ENCODE data around the gene DNAJB9. TPM values are rescaled to one million over a fixed set of nuclear protein-coding genes. Genes with fewer than 3 reads are reported as not detected.

DNAJB9 gene
- total and polyA plus RNA-seq, 4 donors: 27.6 to 164 (median 49.4) TPM

DNA sequence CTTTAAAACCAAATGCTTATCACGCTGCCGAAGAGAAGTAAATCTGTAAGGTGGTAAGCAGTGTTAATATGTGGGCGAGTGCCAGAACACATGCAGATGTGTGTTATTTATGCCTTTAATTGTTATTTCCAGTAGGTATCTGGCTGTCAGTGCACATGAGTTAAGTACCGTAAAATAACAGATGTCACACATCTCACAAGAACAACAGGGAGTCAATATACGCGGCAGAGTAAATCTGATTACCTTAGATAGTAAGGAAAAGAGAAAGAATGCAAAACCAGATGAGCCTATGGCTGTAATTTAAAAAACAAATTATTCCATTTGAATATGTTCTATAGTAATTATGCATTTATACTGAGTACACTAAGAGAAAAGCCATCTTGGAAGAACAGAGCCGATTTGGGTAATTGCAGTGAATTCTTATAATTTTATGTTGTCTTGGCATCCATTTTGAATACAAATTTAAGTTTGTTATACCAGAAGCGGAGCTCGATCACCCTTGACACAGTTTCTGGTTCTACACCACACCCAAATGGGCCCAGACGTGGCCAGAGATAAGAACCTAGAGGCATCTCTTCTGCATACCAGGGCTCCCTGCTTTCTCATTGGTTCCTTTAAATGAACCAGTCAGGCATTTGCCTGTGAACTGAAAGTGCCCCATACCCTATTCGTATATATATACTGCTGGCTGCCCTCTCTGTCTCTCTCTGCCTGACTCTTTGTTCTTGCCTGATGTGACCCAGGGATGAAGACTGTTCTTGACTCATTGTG is 34.8 kb downstream of the DNAJB9 start (continued):
- TF ChIP-seq NR2F2 (IDR thresholded peaks at IDR 0.05) (no peak), HNF4G (IDR thresholded peaks at IDR 0.05) (no peak), GABPA (IDR thresholded peaks at IDR 0.05 in 1 of 2, conservative IDR thresholded peaks at IDR 0.05 in 1 of 2) (no peak), FOXA1 (IDR thresholded peaks at IDR 0.05) (no peak), TAF1 (conservative IDR thresholded peaks at IDR 0.05) (no peak), EGR1 (IDR thresholded peaks at IDR 0.05; ENCODE audit: low read depth in 2 of 2) (no peak), RAD21 (IDR thresholded peaks at IDR 0.05) (no peak)
- TF ChIP-seq, protein P1, sequence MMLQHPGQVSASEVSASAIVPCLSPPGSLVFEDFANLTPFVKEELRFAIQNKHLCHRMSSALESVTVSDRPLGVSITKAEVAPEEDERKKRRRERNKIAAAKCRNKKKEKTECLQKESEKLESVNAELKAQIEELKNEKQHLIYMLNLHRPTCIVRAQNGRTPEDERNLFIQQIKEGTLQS (IDR thresholded peaks at IDR 0.05): no peak
- TF ChIP-seq, protein P2, sequence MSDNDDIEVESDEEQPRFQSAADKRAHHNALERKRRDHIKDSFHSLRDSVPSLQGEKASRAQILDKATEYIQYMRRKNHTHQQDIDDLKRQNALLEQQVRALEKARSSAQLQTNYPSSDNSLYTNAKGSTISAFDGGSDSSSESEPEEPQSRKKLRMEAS (IDR thresholded peaks at IDR 0.05): no peak

DNA sequence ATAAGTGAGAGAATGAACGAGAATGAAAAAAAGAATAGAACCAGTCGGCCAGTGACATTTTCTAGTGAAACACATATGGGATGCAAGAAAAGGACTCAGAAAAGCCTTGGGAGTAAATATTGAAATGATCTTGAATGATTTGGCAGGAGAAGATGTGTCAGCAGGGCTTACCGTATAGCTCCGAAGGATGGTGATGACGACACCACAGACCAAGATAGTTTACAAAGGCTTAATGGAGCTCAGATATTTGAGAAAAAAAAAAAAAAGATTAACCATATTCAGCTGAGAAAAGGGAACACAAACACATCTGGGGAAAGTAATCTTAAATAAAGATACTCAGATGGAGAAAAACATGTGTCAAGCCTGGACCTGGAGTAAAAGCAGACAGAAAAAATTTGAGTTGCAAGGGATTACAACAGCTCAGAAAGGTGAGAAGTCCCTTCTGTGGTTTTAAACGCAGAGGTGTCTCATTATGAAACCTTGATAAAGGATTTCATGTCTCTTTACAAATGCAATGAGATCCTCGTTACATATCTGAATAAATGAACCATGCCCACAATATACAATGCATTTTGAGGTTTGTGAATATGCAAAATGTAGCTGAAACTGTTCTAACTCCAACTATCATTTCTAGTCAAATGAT is 36.0 kb downstream of the DNAJB9 start:
- Histone ChIP-seq H3K9ac (ENCODE audit: low read depth in 1 of 2, low read length in 2 of 2) (no peak overlapping the region), H3K9me3 (ENCODE audit: control insufficient read depth in 4 of 4, low read length in 3 of 4) (no peaks in the 10 kb centered on the region), H3K4me1 (ENCODE audit: control insufficient read depth in 4 of 4, insufficient read depth in 4 of 4, low read length in 3 of 4) (peaks cover 0 to 20% (median 17%) of the 10 kb centered on the region in 4 donors), H3K36me3 (ENCODE audit: control insufficient read depth in 4 of 4, insufficient read depth in 3 of 4, low read depth in 1 of 4, low read length in 3 of 4) (no peaks in the 10 kb centered on the region), H3K27ac (ENCODE audit: low read depth in 1 of 2, low read length in 2 of 2) (no peak overlapping the region), H3K27me3 (ENCODE audit: control insufficient read depth in 4 of 4, insufficient read depth in 4 of 4, low read length in 3 of 4) (no peaks in the 10 kb centered on the region), H3K4me3 (ENCODE audit: low read depth in 1 of 3, low read length in 3 of 3) (no peak overlapping the region)
- no peak for DNase-seq (ENCODE audit: low spot score)
- no peak for TF ChIP-seq FOXA1 (IDR thresholded peaks at IDR 0.05)
- TF ChIP-seq, protein P3, sequence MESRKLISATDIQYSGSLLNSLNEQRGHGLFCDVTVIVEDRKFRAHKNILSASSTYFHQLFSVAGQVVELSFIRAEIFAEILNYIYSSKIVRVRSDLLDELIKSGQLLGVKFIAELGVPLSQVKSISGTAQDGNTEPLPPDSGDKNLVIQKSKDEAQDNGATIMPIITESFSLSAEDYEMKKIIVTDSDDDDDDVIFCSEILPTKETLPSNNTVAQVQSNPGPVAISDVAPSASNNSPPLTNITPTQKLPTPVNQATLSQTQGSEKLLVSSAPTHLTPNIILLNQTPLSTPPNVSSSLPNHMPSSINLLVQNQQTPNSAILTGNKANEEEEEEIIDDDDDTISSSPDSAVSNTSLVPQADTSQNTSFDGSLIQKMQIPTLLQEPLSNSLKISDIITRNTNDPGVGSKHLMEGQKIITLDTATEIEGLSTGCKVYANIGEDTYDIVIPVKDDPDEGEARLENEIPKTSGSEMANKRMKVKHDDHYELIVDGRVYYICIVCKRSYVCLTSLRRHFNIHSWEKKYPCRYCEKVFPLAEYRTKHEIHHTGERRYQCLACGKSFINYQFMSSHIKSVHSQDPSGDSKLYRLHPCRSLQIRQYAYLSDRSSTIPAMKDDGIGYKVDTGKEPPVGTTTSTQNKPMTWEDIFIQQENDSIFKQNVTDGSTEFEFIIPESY (IDR thresholded peaks at IDR 0.05): no peak
- WGBS: 90% methylated on average over 7 of the region's 7 CpGs

DNA sequence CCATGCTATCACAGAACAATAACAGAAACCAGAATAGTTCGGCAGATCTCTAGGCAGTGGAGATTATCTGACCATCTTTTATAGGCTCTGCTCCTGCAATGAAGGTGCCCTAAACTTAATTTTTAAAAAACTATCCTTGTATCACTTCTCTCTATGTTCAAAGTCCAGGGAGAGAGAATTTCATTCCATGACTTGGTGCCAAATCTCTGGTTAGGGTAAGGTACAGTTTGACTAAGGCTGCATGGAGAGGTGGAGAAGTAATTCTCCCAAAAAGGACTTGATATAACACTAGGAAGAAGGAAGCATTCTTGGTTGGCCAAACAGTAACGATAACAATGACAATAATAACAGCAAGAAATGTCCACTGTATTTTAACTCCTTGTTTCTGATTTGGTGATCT is 40.0 kb downstream of the DNAJB9 start:
- Histone ChIP-seq H3K36me3 (ENCODE audit: control insufficient read depth in 4 of 4, insufficient read depth in 3 of 4, low read depth in 1 of 4, low read length in 3 of 4) (no peaks in the 10 kb centered on the region), H3K4me3 (ENCODE audit: low read depth in 1 of 3, low read length in 3 of 3) (no peak overlapping the region), H3K27me3 (ENCODE audit: control insufficient read depth in 4 of 4, insufficient read depth in 4 of 4, low read length in 3 of 4) (no peaks in the 10 kb centered on the region), H3K9ac (ENCODE audit: low read depth in 1 of 2, low read length in 2 of 2) (no peak overlapping the region), H3K4me1 (ENCODE audit: control insufficient read depth in 4 of 4, insufficient read depth in 4 of 4, low read length in 3 of 4) (peaks cover 0 to 48% (median 30%) of the 10 kb centered on the region in 4 donors), H3K9me3 (ENCODE audit: control insufficient read depth in 4 of 4, low read length in 3 of 4) (no peaks in the 10 kb centered on the region), H3K27ac (ENCODE audit: low read depth in 1 of 2, low read length in 2 of 2) (peak overlapping the region in 1 of 2 donors; percentile 10)
- TF ChIP-seq JUND (IDR thresholded peaks at IDR 0.05) (peak in 1 of 2 donors; percentile 18), FOXA1 (IDR thresholded peaks at IDR 0.05) (no peak), RAD21 (IDR thresholded peaks at IDR 0.05) (peak; percentile 23 to 45), HNF4G (IDR thresholded peaks at IDR 0.05) (peak; percentile 88), YY1 (IDR thresholded peaks at IDR 0.05) (peak; percentile 52), SP1 (IDR thresholded peaks at IDR 0.05) (peak; percentile 84), RXRA (IDR thresholded peaks at IDR 0.05) (peak in 1 of 2 donors; percentile 39), HNF4A (conservative IDR thresholded peaks at IDR 0.05) (peak; percentile 92 to 93), GABPA (IDR thresholded peaks at IDR 0.05 in 1 of 2, conservative IDR thresholded peaks at IDR 0.05 in 1 of 2) (no peak)
- TF ChIP-seq, protein P4, sequence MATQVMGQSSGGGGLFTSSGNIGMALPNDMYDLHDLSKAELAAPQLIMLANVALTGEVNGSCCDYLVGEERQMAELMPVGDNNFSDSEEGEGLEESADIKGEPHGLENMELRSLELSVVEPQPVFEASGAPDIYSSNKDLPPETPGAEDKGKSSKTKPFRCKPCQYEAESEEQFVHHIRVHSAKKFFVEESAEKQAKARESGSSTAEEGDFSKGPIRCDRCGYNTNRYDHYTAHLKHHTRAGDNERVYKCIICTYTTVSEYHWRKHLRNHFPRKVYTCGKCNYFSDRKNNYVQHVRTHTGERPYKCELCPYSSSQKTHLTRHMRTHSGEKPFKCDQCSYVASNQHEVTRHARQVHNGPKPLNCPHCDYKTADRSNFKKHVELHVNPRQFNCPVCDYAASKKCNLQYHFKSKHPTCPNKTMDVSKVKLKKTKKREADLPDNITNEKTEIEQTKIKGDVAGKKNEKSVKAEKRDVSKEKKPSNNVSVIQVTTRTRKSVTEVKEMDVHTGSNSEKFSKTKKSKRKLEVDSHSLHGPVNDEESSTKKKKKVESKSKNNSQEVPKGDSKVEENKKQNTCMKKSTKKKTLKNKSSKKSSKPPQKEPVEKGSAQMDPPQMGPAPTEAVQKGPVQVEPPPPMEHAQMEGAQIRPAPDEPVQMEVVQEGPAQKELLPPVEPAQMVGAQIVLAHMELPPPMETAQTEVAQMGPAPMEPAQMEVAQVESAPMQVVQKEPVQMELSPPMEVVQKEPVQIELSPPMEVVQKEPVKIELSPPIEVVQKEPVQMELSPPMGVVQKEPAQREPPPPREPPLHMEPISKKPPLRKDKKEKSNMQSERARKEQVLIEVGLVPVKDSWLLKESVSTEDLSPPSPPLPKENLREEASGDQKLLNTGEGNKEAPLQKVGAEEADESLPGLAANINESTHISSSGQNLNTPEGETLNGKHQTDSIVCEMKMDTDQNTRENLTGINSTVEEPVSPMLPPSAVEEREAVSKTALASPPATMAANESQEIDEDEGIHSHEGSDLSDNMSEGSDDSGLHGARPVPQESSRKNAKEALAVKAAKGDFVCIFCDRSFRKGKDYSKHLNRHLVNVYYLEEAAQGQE (IDR thresholded peaks at IDR 0.05): no peak
- TF ChIP-seq, protein P3 (IDR thresholded peaks at IDR 0.05): no peak
- TF ChIP-seq, protein P2 (IDR thresholded peaks at IDR 0.05): no peak
- no peak for DNase-seq (ENCODE audit: low spot score)
- 22% methylated on average over 2 of the region's 2 CpGs for WGBS
